HG03457 (cell line): ENCODE data around the gene CMTM3.
"Not testable (repeated sequence)": the region's sequence is repeated elsewhere in the genome, so short reads cannot be mapped to it uniquely, and the experiment has no call there.

Experiments
- ATAC-seq: cut with Tn5 transposase; IDR thresholded peaks from one replicate; pipeline ENCODE4 v1.9.1; 2021; ENCODE audit warnings: moderate number of reproducible peaks; ENCODE audit not compliant: unreplicated experiment

CMTM3 gene

DNA sequence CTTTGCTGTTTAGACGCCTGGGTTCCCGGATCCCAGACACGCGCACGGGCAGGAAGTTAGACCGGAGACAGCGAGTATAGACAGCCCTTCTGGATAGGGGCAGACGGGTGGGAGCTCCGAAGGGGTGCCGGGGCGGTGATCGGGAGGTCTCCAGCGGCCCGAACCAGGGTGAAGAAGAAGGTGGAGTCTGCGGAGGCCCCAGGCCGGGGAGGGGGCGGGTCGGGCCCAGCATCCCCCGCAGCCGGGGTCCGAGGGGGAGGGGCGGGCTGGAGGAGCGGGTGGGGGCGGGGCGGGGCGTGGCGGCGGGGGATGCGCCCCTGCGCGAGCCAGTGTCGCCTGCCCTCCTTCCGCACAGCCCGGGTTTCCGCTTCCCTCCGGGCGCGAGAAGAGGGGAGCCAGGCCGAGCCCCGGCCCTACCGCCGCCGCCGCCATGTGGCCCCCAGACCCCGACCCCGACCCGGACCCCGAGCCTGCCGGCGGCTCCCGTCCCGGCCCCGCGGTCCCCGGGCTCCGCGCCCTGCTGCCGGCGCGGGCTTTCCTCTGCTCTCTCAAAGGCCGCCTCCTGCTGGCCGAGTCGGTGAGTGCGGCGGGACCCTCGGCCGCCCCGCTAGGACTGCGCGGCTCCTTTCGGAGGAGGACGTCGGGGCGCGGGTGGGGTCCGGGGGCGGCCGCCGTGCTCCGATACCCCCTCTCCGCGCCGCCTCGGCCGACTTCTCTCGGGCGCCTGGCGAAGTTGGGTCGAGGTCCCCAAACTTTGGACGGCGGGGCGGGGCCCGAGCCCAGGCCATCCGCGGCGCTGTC lies at the start of gene CMTM3:
Gene CMTM3 (plus strand): TSS at position 329 of the 801 bp plus-strand sequence. CDS start 102 bp downstream, at position 431.
- ATAC-seq, result no peak

- ATAC-seq, result no peak
Observed at GRCh38 chr16:66560107-66560506, 44.4 kb upstream of the CMTM3 start.

- no peak for ATAC-seq
Observed at GRCh38 chr16:66561381-66562080, 43.0 kb upstream of the CMTM3 start.

DNA sequence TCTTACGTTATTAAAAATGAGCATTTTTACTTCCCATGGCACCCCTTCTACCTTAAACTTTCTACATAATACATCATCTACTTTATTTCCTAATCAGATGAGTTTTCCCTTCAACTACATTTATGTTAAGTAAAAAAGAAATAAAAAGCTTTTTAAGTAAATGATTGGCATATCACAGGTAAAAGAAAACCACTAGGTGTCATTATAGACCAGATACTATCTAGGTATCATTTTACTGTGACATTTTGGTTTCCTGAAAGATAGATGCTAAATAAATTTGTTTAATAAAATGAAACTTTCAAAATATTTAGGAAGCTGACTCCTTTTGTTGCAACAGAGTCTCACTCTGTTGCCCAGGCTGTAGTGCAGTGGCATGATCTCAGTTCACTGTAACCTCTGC lies 42.1 kb upstream of the CMTM3 start:
- ATAC-seq, result no peak

- ATAC-seq, result no peak
Observed at GRCh38 chr16:66562986-66563385, 41.5 kb upstream of the CMTM3 start.

DNA sequence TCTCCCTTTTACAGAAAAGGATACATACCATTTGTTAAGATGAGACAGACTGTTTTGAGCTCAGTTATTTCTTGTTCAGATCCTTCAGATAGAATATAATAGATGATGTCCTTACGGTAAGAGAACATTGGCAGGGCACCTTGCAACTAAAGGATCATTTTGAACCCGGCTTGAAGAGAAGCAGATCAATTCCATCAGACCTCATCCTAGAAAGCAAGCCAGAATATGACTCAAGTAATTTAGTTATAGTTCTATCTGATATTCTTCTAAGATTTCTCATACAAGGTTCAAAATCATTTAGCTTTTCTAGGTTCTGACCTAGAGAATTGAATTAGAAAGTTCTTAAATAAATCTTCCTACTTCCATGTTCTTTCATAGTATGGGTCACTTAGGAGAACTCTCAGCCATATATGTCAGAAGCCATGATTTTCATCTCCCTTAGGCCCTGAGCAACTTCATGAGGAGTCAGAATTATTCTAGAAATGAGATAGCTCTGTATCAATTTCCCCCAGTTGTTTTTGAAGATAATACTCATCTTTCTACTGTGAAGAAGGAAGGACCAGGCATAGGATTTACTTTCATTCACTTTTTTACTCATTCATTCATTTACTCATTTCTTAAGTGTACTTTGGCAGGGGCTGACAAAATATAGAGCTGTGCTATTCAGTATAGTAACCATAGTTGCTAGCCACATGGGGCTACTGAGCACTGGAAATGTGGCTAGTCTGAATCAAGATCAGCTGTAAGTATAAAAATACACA lies 40.8 kb upstream of the CMTM3 start:
- ATAC-seq, result no peak

DNA sequence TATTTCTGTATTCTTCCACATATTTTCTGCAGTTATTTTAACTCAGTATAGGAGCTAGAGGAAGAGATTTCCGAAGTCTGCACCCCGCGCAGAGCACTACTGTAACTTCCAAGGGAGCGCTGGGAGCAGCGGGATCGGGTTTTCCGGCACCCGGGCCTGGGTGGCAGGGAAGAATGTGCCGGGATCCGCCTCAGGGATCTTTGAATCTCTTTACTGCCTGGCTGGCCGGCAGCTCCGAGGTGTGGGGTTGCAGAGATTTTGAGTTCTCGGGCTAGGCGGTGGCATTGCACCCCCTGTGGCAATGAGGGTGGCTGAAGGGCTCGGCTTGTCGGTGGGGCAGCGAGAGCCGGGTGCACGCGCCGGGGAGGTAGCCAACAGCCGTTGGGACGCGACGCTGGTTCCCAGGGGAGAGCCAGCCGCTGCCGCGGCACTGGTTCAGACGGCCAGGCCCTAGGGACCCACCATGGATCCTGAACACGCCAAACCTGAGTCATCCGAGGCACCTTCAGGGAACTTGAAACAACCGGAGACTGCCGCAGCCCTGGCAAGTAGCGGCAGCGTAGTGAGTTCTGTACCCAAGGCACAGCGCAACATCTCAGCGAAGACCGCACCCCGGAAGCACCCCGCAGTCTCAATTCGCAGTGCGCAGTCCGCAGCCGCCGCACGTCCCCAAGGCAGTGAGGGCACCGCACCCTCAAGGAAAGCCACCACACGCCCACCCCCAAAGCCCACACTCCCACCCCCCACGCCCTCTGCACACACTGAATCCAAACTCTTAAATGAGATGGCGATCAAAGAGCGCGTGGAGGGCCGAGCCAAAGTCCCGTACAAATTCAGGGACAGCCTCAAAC lies 38.2 kb upstream of the CMTM3 start, which contains the start of gene CMTM1:
Gene CMTM1 (plus strand): TSS at position 389 of the 851 bp plus-strand sequence. CDS start 75 bp downstream, at position 464.
- no peak for ATAC-seq

- not testable (repeated sequence) for ATAC-seq
Observed at GRCh38 chr16:66567270-66567669, 37.2 kb upstream of the CMTM3 start.

DNA sequence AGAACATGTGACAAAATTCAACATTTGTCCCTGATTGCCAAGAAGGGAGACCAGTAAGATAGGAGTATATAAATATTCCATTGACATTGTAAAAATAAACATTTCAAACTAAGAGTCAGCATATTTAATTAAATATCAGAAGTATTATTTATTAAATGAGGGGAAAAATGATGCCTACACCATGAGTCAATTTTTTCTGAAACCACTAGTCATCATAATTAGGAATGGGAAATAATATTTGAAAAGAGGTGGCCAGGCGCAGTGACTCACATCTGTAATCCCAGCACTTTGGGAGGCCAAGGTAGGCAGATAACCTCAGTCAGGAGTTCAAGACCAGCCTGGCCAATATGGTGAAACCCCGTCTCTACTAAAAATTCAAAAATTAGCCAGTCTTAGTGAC lies 36.1 kb upstream of the CMTM3 start:
- no peak for ATAC-seq

DNA sequence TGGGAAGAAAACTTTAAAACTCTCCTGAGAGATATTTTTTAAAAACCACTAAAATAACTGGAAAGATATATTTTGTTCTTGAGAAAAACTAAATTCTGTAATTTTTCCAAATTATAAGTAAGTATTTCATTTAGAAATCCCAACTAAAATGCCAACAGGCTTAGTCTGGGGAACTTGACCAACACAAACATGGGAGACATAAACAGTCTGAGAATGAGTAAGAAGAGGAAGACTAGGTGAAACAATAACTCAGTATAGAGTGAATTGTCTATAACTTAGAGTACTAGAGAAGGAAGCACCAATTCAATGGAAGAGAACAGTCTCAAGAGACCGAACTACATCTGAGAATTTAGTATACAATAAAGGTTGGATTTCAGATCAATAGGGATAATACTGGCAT lies 35.4 kb upstream of the CMTM3 start:
- no peak for ATAC-seq

GRCh38 chr16:66569827-66570405 lies 34.6 kb upstream of the CMTM3 start:
- ATAC-seq, result no peak

- ATAC-seq, result no peak
Observed at GRCh38 chr16:66572356-66572755, 32.1 kb upstream of the CMTM3 start.

GRCh38 chr16:66574081-66574480 lies 30.4 kb upstream of the CMTM3 start:
- ATAC-seq, result no peak

- no peak for ATAC-seq
Observed at GRCh38 chr16:66574531-66574930, 30.0 kb upstream of the CMTM3 start.

GRCh38 chr16:66575060-66575459 lies 29.4 kb upstream of the CMTM3 start:
- ATAC-seq, result no peak

DNA sequence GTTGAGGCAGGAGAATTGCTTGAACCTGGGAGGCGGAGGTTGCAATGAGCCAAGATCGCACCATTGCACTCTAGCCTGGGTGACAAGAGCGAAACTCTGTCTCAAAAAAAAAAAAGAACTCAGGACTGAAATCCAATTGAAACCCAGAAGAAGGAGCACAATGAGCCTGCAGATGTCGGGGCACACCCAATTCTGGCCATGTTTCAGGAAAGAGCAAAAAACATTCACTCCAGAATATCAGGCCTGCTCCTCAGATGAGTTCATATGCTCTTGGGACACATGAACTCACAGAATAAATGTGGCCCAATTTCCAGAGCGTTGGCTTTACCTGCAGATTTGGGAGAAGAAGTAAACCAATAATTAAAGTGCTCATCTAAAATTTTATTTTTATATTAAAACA lies 28.2 kb upstream of the CMTM3 start:
- no peak for ATAC-seq

GRCh38 chr16:66578651-66579531 lies 25.6 kb upstream of the CMTM3 start, which contains the start of gene CMTM2:
Gene CMTM2 (plus strand): TSS chr16:66579463. CDS start chr16:66579608, 145 bp downstream.
- no peak for ATAC-seq

DNA sequence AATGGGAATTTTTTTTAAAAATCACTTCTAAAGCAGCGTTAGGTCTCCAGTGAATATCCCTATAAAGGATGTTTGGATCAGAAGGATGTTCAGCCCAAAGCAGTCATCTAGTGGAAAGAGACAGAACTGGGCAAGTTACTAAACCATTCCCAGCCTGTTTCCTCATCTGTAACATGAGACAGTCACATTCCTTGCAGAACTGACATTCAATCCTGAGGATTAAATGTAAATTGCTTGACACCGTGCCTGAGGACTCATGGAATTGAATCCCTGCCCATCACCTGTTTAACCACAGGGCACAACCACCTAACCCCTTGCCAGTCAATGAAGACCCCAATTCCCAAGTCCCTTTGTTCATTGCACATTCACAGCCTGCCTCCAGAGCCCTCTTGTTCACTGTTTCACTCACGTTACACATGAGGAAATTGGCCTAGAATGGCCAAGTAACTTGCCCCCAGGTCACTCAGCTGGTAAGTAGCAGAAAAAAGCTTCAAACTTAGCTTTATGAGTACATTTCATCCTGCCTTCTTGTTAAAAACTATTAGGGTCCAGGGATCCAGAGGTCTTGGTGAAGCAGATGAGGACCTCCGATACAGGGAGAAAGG lies 23.8 kb upstream of the CMTM3 start:
- ATAC-seq, result no peak
